PFSK-1 (cell line): Measurements from ENCODE around the gene TMEM270.

Source experiments
- FOXP2 ChIP-seq: optimal IDR thresholded peaks from 2 replicates; pipeline ENCODE3; 2011; ENCODE audit warnings: borderline replicate concordance, control low read depth, inconsistent platforms; ENCODE audit not compliant: insufficient read depth; ENCODE audit errors: extremely low read length, extremely low read depth
- POLR2AphosphoS5 ChIP-seq: IDR thresholded peaks from 2 replicates; pipeline ENCODE4 v1.6.1; 2012; ENCODE audit warnings: low read depth, mild to moderate bottlenecking, control low read depth, low read length, moderate library complexity
- REST ChIP-seq, 2 experiments: IDR thresholded peaks; 2 replicates each; pipeline versions ENCODE4 v1.6.1 to v1.8.0; 2011 to 2012; ENCODE audit warnings: low read depth in 2 of 2, low read length in 2 of 2, control low read depth in 1 of 2, inconsistent platforms in 1 of 2, mild to moderate bottlenecking in 1 of 2, moderate library complexity in 1 of 2; ENCODE audit not compliant: insufficient read depth in 1 of 2
- SIN3A ChIP-seq: IDR thresholded peaks from 2 replicates; pipeline ENCODE4 v1.6.1; 2012; ENCODE audit warnings: mild to moderate bottlenecking, low read length, moderate library complexity, borderline replicate concordance; ENCODE audit not compliant: insufficient read depth
- TAF1 ChIP-seq: IDR thresholded peaks from 2 replicates; pipeline ENCODE4 v1.6.1; 2012; ENCODE audit warnings: low read length, control low read depth, borderline replicate concordance; ENCODE audit not compliant: insufficient read depth

Gene TMEM270

DNA sequence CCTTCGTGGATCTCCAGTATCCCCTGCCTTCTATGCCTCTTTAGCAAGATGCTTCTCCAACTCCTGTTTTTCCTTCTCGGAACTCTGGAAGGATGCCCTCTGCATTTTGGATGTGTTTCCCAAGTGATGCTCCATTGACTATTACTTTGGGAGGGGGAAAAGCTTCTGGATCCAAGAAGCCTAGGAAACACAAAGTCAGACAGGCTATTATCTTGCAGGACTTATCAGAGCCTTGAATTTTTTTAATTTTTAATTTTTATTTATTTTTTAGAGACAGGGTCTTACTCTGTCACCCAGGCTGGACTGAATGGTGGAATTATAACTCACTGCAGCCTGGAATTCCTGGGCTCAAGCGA is 21.1 kb downstream of the TMEM270 start:
- TF ChIP-seq SIN3A: no peak
- no peak for TF ChIP-seq FOXP2
- no peak for TF ChIP-seq REST (IDR thresholded peaks at IDR 0.05; ENCODE audit: insufficient read depth in 1 of 2, low read depth in 2 of 2, low read length in 2 of 2)
- no peak for TF ChIP-seq TAF1
- no peak for TF ChIP-seq POLR2AphosphoS5

DNA sequence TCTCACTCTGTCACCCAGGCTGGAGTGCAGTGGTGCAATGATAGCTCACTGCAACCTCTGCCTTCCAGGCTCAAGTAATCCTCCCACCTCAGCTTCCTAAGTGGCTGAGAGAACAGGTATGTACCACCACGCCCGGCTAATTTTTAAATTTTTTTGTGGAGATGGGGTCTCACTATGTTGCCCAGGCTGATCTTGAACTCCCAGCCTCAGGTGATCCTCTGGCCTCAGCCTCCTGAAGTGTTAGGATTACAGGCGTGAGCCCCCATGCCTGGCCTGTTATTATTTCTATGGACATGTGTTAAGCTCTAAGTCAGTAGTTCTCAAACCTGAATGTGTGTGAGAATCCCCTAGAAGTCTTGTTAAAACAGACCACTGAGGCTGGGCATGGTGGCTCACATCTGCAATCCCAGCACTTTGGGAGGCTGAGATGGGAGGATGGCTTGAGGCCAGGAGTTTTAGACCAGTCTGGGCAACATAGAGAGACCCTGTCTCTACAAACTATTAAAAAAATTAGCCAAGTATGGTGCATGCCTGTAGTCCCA is 24.5 kb downstream of the TMEM270 start:
- TF ChIP-seq FOXP2 (no peak), TAF1 (no peak), REST (IDR thresholded peaks at IDR 0.05; ENCODE audit: insufficient read depth in 1 of 2, low read depth in 2 of 2, low read length in 2 of 2) (no peak), SIN3A (no peak), POLR2AphosphoS5 (no peak)

DNA sequence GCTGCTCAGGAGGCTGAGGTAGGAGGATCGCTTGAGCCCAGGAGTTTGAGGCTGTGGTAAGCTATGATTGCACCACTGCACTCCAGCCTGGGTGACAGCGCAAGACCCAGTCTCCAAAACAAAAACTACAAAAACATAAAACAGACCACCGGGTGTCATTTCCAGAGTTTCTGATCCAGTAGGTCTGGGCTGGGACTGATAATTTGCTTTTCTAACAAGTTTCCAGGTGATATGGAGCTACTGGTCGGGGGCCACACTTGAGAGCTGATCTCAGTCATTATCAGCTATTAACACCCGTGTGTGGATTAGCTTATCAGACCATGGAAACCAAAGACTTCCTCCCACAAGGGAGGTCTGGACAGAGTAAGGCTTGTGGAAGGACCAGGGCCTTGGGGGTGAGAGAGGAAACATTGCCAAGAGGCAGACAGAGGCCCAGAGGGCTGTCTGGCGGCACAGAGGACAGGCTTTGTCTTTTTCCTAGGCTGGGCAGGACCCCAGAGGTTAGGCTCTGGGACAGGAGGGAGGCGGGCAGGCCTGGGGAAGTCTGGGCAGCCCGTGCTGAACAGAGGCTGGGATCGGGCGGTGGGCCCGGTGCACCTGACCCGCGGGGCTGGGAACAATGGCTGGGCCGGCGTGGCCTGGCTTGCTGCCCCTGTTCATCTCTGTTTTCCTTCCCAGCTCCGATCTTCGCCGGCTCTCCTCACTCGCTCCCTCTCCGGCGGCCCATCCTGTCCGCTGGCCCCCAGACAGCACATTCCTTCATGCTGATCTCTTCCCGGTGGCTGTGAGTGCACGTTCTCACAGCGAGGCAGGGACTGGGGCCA is 25.2 kb downstream of the TMEM270 start:
- TF ChIP-seq FOXP2: no peak
- TF ChIP-seq TAF1: no peak
- TF ChIP-seq REST (IDR thresholded peaks at IDR 0.05; ENCODE audit: insufficient read depth in 1 of 2, low read depth in 2 of 2, low read length in 2 of 2): no peak
- TF ChIP-seq POLR2AphosphoS5: no peak
- no peak for TF ChIP-seq SIN3A

- TF ChIP-seq TAF1 (no peak), SIN3A (no peak)
Measured at GRCh38 chr7:73887762-73888161, 26.8 kb downstream of the TMEM270 start.

GRCh38 chr7:73888959-73889358 is 28.0 kb downstream of the TMEM270 start:
- TF ChIP-seq REST (IDR thresholded peaks at IDR 0.05; ENCODE audit: insufficient read depth in 1 of 2, low read depth in 2 of 2, low read length in 2 of 2): no peak
- no peak for TF ChIP-seq POLR2AphosphoS5
- TF ChIP-seq FOXP2: no peak
- no peak for TF ChIP-seq TAF1
- TF ChIP-seq SIN3A: no peak
